Renal cortex interstitium (tissue), 11 donors: ENCODE measurements around the gene PLEKHG4B. TPM values are rescaled to one million over a fixed set of nuclear protein-coding genes. Genes with fewer than 3 reads are reported as not detected.
A peak's percentile ranks its signal among the peaks of the same experiment; 100 is the strongest.

ENCODE experiments used
- DNase-seq, 11 donors: peaks; one replicate each; pipeline ENCODE4 v3.0.0-alpha.2; 2013; ENCODE audit warnings: low read depth in 9 of 11, low spot score in 4 of 11; ENCODE audit errors: extremely low read depth in 1 of 11
- polyA plus RNA-seq, 3 donors: library from polyadenylated mRNA; unstranded; fragments of 120-200 nt; gene quantifications; one replicate each; pipeline ENCODE4 v1.2.1, GENCODE V29; 2013; ENCODE audit not compliant: insufficient read length in 3 of 3

PLEKHG4B gene
- polyA plus RNA-seq, 3 donors = 11.0 to 16.6 (median 14.6) TPM

DNA sequence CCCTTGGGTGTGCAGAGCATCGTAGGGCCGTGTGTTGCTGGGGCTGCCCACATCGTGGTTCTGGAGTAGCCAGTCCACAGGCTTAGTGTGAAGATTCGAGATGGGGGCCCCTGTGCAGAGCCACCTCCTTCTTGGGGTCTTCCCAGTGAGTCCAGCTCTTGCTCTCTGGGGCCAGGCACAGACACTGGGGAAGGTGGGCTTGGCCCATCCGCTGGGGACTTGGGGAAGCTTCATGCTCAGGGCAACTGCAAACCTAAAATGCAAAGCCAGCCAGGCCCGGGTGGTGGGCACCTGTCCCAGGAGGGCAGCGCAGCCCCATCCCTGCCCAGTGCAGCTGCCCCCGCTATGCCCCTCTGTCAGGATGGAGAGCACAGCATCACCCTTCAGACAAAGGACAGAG lies 53.0 kb downstream of the PLEKHG4B start:
- DNase-seq = no peak

DNA sequence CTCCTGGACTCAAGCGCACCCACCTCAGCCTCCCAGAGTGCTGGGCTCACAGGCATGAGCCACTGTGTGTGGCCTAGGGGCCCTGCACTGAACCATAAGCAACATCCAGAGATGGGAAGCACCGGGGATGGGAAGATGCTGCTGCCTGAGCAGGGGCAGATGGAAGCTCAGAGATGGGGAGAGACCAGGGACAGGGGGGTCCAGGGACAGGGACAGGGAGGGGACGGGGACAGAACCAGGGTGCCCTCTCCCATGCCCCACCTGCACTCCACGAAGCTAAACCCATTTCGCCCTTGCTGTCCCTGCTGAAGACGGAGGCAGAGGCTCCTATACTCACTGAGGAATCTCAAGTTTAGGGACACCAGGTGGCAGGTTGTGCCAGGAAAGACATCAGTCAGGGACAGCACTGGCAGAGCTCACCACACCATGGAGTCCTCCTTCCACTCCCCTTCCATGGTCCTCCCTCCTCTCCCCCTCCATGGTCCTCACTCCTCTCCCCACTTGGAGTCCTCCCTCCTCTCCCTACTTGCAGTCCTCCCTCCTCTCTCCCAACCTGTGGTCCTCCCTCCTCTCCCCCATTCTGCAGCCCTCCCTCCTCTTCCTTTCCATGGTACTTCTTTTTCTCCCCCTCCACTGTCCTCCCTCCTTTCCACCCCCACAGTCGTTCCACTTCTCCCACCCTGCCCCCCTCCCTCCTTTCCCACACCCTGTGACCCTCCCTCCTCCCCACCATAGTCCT lies 53.8 kb downstream of the PLEKHG4B start:
- no peak for DNase-seq

DNA sequence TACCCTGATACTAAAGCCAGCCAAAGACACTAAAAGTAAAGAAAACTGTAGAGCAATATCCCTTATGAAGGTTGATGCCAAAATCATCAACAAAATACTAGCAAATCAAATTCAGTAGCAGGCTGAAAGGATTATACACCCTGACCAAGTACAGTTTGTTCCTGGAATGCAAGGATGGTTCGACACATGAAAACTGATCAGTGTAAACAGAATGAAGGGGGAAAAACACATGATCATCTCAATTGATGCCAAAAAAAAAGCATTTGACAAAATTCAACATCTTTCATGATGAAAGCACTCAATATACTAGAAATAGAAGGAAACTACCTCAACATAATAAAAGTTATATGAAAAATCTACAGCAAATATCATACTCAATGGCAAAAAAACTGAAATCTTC lies 55.8 kb downstream of the PLEKHG4B start:
- no peak for DNase-seq

DNA sequence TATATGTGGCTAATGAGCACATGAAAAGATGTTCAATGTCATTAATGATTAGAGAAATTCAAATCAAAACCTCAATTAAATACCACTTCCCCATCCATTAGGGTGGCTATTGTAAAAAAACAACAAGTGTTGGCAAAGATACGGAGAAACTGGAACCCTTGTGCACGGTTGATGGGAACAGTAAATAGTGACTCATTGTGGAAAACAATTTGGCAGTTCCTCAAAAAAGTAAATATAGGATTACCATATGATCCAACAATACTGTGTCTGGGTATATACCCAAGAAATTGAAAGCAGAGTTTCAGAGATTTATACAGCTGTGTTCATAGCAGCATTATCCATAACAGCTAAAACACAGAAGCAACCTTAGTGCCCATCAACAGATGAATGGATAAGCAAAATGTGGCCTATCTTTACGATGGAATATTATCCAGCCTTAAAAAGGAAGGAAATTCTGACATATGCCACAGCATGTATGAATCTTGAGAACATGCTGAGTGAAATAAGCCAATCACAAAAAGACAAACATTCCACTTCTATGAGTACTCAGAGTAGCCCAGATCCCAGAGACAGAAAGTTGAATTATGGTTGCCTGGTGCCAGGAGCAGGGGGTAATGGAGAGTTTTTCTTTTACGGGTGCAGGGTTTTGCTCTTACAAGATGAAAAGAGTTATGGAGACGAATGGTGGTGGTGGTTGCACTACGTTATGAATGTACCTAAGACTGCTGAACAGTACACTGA lies 57.9 kb downstream of the PLEKHG4B start:
- no peak for DNase-seq

DNA sequence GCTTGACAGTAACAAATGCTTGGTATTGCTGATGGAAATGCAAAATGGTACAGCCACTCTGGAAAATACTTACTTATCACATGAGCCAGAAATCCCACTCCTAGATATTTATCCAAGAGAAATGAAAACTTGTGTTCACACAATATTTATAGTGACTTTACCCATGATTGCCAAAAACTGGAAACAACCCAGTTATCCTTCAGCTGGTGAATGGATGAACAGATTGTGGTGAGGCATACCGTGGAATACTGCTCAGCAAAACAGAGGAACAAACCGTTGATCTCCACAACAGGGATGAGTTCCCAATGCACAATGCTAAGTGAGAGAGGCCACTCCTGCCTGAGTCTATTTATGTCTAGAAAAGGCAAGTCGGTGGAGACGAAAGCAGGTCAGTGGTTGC lies 58.8 kb downstream of the PLEKHG4B start:
- DNase-seq = no peak

DNA sequence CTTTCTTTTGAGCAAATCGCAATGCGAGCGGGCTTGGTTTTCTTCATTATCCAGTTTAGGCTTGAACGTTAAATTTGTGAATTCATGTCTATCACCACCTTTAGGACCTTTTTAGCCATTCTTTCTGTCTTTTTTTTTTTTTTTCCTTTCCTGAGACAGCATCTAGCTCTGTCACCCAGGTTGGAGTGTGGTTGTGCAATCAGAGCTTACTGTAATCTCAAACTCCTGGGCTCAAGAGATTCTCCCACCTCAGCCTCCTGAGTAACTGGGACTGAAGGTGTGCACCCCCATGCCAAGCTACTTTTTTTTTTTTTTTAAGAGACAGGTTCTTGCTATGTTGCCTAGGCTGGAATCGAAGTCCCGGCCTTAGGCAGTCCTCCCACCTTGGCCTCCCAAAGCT lies 60.1 kb downstream of the PLEKHG4B start:
- no peak for DNase-seq

DNA sequence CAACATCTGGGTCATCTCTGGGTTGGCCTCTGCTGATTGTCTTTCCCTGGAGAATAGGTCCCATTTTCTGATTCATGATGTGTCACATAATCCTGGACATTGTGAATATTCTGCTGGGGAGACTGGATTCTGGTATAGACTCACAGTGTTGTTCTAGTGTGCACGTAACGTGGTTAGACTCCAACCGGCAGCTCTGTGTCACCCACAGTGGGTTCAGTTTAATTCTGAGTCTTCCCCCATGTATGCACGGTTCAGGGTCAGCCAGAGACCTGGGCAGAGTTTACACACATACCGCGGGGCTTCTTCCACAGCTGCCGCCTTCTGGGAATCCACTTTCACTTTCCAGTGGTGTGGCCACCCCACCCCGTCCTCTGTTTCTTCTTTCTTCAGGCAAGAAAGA lies 61.3 kb downstream of the PLEKHG4B start:
- no peak for DNase-seq

DNA sequence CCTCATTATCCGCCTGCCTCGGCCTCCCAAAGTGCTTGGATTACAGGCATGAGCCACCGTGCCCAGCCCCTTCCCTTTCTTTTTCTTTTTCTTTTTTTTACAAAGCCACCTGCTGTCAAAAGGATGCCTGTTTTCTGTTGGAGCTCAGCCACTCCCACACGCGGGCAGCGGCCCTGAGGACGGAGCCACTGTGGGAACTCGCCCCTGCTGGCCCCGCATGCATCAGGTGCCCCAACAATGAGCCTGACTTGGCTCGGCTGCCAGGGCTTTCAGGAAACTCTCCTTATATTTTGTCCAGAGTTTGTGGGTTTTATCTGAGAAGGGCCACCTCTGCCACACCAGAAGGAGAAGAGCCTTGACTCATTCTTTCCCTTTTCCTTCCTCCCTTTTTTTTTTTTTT lies 62.3 kb downstream of the PLEKHG4B start:
- no peak for DNase-seq

DNA sequence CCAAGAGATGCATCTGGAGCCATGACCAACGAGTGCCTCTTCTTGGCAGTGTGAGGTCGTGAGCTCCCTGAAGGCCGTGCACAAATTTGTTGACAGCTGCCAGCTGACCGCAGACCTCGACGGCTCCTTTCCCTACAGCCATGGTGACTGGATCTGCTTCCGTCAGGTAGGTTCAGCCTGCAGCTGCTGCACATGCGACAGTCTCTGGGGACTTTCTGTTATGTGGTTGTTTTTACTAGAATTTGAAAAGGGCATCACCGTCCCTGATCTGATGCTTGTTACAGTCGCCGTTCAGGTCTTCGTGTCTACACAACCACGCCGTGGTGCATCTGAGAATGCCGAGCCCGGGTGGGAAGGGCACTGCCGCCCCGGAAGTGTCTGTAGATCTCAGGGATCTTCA lies 62.9 kb downstream of the PLEKHG4B start:
- no peak for DNase-seq

DNA sequence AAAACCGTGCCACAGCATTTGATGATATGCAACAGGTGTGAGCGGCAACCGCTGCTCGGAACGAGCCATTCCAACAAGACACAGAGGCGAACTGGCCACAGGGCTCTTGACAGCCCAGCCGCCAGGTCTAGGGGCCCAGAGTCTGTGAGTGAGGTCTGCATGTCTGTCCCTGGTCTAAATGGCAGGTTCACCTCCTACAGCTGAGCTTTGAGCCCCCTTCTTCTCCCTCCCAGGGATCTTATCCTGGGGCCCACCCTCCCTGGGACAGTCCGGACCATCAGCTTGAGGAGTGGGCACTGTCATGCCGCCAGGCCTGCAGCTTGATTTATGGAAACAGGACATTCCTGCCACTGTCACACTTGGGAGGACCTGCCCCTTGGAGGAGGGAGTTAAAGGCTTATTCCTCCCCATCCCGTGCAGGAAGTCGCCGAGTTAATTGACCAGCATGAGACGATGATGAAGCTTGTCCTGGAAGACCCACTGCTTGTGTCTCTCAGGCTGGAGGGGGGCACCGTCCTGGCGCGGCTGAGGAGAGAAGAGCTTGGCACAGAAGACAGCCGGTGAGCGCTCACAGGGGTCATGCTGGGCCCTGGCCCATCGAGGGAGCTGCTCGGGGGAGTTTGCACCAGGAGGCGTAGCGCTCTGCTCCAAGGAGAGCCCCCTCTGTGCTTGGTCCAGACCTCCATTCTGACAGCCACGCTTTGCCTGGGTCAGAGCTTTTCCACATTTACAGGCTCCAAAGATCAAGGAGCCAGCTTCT lies 63.9 kb downstream of the PLEKHG4B start:
- DNase-seq = peak in 6 of 11 donors; percentile 17 to 52 (median 39)

DNA sequence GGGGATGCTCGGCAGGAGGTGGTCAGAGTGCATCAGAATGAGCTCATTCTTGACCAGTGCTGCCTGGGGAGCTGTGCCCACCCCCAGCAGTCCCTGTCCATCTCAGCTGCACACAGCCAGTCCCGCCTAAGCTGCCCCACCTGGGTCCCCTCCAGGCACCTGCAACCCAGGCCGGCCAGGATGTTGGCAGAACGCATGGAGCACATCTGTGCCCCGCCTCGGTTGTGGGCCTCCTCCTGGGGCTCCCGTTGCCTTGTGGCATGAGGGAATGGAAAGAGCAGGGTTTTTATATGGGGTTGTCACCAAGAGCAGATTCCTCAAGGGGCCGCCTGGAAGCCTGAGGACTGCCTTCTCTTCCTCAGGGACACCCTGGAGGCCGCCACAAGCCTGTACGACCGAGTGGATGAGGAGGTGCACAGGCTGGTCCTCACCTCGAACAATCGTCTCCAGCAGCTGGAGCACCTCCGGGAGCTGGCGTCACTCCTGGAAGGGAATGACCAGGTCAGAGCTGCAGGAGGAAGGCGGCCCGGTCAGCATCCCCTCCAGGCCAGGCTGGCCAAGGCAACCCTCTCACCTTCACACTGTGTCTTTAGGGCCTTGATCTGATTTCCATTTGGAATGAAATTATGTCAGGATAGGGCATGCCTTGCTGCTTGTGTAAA lies 64.6 kb downstream of the PLEKHG4B start:
- no peak for DNase-seq

DNA sequence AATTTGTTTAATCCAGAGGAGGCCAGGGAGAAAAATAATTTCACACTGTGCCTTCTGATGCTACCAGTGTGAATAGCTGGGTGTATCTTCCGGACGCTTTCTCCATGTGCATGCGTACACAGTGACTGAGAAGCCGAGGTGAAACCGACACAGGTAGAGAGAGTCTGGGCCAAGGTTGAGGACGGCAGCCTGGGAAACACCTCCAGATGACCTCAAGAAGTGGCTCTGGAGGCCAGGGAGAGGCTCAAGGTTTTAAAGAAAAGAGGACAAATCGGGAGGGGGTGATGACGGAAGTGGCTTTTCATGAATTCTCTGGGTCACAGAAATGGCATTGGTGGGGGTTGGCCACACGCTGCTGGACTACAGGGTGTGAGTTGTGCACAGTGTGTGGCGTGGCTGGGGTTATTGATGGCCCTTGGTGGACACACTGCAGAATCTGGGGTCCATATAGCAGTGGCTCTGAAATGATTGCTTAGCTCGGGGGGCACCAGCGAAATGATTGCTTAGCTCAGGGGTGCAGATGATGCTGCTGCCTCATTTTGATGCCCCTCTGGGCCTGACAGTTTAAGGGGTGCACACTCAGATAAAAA lies 65.3 kb downstream of the PLEKHG4B start:
- no peak for DNase-seq

DNA sequence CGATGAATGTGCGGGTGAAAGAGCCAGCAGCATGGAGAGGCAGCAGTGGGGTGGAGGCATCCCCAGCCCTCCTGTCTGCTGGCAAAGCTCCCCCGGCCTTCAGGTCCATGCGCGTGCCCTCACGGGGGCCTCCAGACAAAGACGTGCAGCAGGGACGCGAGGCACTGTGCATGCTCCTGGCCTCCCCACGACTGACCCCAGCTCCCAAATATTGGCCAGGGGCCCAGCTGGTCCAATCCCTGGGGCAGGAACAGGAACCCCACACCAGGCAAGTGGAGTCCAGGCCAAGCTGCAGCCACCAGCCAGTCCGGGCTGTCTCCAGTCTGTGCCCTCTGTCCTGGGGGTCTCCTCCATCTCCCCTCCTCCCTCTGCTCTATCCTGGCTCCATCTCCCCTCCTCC lies 65.8 kb downstream of the PLEKHG4B start:
- no peak for DNase-seq

DNA sequence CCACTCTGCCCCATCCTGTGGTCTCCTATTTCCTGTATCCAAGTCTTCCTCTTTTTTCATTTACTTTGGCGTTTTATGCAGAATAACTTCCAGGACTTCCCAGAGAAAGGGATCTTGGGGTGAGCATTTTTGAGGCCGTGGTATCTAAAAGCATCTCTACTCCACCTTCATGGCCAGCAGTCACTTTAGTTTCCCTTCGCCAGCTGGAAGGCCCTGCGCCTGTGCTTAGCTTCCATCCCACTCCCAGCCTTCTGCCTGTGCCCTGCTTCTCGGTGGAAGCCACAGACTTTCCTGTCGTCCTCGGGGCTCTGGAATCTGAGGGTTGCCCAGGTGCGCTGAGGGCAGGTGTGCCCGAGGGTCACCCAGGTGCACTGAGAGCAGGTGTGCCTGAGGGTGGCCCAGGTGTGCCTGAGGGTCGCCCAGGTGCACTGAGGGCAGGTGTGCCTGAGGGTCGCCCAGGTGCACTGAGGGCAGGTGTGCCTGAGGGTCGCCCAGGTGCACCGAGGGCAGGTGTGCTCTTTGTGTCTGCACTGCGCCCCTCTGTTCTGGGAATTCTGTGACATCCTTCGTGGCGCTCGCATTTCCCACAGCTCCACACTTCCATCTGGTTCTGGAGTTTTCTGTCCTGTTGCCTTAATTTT lies 67.0 kb downstream of the PLEKHG4B start:
- DNase-seq = no peak

DNA sequence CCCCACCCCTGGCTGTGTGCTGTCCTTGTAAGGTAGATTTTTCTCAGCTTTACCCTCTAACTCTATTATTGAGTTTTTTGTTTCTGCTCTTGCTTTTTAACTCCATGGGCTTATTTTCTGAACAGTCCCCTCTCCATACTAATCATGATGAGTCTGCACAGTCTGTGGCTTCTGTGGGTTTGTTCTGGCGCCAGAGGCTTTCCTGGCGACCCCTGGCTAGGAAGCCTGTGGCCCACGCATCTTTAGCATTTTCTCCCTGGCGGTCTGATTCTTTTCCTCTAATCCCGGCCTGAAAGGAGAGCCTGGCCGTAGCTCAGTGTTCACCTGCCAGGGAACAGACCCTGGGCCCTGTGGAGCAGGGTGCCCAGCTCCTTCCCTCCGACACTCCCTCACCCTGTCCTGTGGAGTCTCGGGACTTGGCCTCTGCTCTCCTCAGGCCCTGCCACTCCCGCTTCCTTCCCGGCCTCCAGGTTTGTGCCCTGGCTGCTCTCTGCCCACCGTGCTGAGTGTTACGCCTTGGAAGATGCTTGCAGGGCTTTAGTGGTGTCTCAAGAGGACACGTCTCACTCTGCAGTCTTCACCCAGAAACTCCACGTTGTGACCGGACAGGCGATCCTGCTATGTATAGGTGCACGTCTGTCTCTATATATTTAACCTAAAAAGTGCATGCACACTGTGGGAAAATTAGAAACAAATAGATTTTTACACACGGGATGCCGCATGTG lies 67.6 kb downstream of the PLEKHG4B start:
- no peak for DNase-seq

DNA sequence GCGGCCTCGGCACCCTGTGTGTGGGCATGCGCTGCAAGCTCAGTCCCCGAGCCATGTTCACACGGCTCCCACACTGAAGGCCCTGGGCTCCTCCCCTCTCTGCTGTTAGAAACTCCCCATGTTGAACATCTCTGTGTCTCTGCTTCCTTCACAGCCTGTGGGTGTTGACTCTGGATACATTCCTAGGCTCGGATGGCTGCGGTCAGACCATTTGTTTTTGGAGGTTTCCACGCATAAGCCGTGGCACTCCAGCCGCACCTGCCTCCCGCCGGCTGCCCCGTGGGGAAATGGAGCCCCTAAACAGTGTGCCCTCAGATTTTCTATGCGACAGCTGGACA lies 68.2 kb downstream of the PLEKHG4B start:
- DNase-seq = no peak

DNA sequence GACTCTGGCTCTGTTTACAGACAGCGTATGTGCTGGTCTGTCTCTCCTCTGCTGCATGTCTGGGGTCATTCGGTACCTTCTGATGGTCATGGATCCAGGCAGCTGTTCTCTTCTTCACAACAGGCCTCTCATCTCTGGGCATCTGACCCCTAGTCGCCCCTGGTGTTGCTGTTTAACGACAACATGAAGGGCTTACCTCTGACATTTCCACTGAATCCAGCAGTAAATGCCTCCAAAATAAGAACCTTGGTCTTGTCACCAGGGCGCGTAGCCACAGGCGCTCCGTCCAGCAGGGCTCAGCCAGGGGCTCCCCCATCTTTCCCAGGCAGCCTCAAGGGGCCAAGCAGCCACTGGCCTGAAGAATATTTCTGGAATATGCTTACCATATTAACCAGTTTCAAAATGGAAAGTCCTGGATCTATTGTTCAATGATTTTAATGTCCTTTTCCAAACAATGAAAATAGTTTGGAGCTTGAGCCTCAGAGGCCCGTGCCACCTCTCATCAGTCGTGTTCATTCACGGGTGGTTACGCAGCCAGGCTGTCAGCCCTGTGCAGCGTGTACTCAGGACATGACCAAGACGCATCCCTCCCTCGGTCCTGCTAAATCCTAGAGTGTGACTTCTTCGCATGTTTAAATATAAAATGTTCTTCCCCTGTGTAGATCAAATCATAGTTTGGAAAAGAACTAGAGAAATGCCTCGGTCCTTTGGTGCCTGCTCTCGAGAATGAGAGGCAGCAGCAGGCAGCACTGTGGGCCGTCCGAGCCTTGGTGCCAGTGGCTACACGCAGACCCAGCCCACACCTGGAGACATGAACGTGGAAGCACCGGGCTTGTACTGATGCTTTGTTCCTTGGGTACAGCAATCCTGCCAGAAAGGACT lies 69.2 kb downstream of the PLEKHG4B start:
- DNase-seq = no peak
